HFF-Myc (cell line): ENCODE results near the gene CDC16.
"Not testable (repeated sequence)": the region's sequence is repeated elsewhere in the genome, so short reads cannot be mapped to it uniquely, and the experiment has no call there.

Experiments used
- DNase-seq: peaks from one replicate; pipeline ENCODE4 v3.0.0-alpha.2; 2011; ENCODE audit warnings: low read depth; ENCODE audit errors: extremely low read depth
- H3K4me3 ChIP-seq: replicated peaks from 2 replicates; pipeline ENCODE4 v1.5.1; 2011; ENCODE audit warnings: low read depth, mild to moderate bottlenecking, control low read depth, low read length
- TF ChIP-seq, protein P1 (sequence below): IDR thresholded peaks from 2 replicates; pipeline ENCODE4 v1.5.1; 2012; ENCODE audit warnings: mild to moderate bottlenecking, low read depth, low read length, control low read depth; ENCODE audit errors: missing control alignments

Gene CDC16, protein sequence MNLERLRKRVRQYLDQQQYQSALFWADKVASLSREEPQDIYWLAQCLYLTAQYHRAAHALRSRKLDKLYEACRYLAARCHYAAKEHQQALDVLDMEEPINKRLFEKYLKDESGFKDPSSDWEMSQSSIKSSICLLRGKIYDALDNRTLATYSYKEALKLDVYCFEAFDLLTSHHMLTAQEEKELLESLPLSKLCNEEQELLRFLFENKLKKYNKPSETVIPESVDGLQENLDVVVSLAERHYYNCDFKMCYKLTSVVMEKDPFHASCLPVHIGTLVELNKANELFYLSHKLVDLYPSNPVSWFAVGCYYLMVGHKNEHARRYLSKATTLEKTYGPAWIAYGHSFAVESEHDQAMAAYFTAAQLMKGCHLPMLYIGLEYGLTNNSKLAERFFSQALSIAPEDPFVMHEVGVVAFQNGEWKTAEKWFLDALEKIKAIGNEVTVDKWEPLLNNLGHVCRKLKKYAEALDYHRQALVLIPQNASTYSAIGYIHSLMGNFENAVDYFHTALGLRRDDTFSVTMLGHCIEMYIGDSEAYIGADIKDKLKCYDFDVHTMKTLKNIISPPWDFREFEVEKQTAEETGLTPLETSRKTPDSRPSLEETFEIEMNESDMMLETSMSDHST

DNA sequence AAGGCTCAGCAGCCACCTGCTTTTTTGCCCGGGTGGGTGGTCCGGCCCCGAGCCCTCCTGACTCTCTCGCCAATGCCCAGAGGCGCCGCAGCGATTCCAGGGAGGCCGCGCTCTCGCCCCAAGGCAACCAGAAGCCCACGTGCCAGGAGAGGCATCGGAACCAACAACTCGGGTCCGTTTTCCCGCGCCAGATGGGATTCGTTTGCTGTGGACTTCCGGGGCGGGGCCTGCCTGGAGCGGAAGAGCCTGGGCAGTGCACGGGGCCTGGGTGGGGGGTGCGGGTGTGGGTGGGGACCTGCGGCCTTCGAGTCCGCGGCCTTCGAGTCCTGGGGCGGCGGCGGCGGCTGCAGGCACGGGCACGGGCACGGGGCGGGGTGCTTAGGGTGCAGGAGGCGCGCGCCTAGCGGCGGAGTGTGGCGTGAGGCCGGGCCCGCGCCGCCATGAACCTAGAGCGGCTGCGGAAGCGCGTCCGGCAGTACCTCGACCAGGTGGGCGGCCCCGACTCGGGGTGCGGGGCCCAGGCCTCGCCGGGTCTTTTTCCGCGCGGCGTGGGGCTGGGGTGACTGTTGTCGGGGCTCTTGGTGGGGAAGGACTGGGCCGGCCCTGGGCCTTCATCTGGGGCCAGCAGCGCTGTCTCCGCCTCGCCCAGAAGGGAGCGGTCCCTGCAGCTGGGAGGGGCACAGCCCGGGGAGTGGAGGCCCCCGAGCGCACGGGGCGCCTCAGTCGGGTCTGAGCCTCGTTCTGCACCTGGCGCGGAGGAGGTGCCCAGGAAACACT lies at the start of gene CDC16:
Gene CDC16 (plus strand): TSS at position 253 of the 777 bp plus-strand sequence. CDS start 188 bp downstream, at position 441.
- peak; percentile 75 for DNase-seq
- TF ChIP-seq, protein P1, sequence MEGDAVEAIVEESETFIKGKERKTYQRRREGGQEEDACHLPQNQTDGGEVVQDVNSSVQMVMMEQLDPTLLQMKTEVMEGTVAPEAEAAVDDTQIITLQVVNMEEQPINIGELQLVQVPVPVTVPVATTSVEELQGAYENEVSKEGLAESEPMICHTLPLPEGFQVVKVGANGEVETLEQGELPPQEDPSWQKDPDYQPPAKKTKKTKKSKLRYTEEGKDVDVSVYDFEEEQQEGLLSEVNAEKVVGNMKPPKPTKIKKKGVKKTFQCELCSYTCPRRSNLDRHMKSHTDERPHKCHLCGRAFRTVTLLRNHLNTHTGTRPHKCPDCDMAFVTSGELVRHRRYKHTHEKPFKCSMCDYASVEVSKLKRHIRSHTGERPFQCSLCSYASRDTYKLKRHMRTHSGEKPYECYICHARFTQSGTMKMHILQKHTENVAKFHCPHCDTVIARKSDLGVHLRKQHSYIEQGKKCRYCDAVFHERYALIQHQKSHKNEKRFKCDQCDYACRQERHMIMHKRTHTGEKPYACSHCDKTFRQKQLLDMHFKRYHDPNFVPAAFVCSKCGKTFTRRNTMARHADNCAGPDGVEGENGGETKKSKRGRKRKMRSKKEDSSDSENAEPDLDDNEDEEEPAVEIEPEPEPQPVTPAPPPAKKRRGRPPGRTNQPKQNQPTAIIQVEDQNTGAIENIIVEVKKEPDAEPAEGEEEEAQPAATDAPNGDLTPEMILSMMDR = no peak
- peak within 1 kb of the TSS; percentile 91 for H3K4me3 ChIP-seq

DNA sequence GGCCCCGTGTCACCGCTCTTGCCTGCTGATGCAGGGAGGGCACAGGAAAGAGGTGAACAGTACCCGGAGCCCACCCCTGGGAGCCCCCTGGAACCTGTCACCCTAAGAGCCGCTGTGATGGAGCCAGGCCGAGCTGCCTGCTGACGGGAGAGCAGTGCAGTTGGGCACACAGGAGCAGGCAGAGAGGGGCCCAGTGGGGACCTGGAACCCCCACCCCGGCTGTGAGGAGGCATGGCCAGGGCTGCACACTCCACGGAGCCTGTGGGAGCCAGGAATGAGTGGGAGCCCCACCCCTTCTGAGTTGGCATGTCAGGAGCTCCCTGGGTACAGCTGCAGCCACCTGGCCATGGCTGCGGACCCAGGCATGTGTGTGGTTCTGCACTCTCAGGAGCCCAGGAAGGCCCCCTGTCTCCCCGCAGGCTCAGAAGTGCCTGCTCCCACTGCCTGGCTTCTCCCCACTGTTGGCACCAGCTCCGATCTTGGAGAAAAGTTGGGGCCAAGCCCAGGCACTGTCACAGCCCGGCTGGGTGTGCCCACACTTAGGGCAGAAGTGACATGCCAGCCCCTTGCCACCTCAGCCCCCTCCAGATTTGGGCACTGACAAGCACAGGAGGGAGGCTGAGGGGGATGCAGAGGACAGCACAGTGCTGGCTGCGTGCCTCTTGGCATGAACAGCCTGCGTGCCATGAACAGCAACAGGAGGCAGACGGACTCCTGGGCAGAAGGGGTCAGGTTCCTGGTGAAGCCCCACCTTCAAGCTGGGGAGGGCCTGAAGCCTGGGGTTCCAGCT lies 49.3 kb upstream of the CDC16 start:
- DNase-seq = no peak
- TF ChIP-seq, protein P1 = no peak
- H3K4me3 ChIP-seq = no peak overlapping the region

DNA sequence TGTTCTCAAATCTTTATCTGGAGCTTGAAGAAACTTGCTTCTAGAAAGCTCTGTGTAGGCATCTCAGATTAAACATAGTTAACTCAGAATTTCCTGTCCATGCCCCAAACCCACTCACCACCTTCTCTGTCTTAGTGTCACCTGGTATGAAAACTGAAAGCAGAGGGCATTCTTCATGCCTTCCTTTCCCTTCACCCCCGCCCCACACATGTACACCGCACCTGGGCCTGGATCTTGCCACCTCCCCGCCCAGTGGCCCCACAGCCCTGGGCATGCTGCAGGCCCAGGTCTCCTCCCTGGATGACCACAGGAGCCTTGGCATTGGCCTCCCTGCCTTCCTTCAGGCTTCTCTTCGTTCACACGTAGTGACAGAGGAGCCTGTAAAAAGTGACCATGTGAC lies 39.8 kb upstream of the CDC16 start:
- no peak overlapping the region for H3K4me3 ChIP-seq
- TF ChIP-seq, protein P1 = no peak
- DNase-seq = no peak

DNA sequence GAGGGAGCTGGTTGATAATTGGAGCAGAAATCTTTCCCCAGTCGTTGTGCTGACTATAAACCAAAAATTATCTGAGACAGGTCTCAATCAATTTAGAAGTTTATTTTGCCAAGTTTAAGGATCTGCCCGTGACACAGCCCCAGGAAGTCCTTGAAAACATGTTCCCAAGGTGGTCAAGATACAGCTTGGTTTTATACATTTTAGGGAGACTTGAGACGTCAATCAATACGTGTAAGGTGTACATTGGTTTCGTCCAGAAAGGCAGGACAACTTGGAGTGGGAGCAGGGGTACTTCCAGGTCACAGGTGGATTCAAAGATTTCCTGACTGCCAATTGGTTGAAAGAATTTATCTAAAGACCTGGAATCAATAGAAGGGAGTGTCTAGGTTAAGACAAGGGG lies 38.1 kb upstream of the CDC16 start:
- no peak overlapping the region for H3K4me3 ChIP-seq
- TF ChIP-seq, protein P1 = no peak
- DNase-seq = no peak

DNA sequence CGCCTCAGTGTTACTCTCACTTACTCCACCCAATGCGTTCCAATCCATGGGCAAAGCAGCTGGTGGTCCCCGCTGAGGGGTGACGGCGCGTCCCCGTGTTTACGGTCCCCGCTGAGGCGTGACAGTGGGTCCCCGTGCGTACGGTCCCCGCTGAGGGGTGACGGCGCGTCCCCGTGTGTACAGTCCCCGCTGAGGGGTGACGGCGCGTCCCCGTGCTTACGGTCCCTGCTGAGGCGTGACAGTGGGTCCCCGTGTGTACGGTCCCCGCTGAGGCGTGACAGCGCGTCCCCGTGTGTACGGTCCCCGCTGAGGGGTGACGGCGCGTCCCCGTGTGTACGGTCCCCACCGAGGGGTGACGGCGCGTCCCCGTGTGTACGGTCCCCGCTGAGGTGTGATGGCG lies 36.1 kb upstream of the CDC16 start:
- no peak overlapping the region for H3K4me3 ChIP-seq
- TF ChIP-seq, protein P1 = no peak
- DNase-seq = no peak

DNA sequence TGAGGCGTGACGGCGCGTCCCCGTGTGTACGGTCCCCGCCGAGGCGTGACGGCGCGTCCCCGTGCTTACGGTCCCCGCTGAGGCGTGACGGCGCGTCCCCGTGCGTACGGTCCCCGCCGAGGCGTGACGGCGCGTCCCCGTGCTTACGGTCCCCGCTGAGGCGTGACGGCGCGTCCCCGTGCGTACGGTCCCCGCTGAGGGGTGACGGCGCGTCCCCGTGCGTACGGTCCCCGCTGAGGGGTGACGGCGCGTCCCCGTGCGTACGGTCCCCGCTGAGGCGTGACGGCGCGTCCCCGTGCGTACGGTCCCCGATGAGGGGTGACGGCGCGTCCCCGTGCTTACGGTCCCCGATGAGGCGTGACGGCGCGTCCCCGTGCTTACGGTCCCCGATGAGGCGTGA lies 35.2 kb upstream of the CDC16 start:
- DNase-seq, H3K4me3 ChIP-seq: not testable (repeated sequence)

DNA sequence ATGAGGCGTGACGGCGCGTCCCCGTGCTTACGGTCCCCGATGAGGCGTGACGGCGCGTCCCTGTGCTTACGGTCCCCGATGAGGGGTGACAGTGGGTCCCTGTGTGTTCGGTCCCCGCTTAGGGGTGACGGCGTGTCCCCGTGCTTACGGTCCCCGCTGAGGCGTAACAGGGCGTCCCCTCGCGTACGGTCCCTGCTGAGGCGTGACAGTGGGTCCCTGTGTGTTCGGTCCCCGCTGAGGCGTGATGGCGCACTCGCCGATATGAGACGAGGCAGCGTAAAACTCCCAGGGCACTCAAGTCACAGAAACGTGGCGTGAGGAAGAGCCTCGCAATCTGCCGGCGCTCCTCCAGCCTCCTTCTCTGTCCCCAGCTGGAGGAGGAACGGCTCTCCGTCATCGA lies 34.7 kb upstream of the CDC16 start:
- no peak overlapping the region for H3K4me3 ChIP-seq
- DNase-seq = no peak
- TF ChIP-seq, protein P1 = no peak
